HG03378 (cell line): ENCODE results near the gene MSL3B.

Experiments
- ATAC-seq: cut with Tn5 transposase; IDR thresholded peaks from one replicate; pipeline ENCODE4 v1.9.1; 2021; ENCODE audit warnings: mild to moderate bottlenecking, moderate library complexity; ENCODE audit not compliant: unreplicated experiment

The MSL3B gene

GRCh38 chr2:233835230-233836186 is 32.7 kb downstream of the MSL3B start:
- ATAC-seq: no peak

GRCh38 chr2:233833345-233833744 is 34.8 kb downstream of the MSL3B start:
- ATAC-seq: no peak

GRCh38 chr2:233832869-233833311 is 35.3 kb downstream of the MSL3B start:
- ATAC-seq: no peak

GRCh38 chr2:233832414-233832813 is 35.8 kb downstream of the MSL3B start:
- no peak for ATAC-seq

GRCh38 chr2:233831861-233832260 is 36.3 kb downstream of the MSL3B start:
- no peak for ATAC-seq

DNA sequence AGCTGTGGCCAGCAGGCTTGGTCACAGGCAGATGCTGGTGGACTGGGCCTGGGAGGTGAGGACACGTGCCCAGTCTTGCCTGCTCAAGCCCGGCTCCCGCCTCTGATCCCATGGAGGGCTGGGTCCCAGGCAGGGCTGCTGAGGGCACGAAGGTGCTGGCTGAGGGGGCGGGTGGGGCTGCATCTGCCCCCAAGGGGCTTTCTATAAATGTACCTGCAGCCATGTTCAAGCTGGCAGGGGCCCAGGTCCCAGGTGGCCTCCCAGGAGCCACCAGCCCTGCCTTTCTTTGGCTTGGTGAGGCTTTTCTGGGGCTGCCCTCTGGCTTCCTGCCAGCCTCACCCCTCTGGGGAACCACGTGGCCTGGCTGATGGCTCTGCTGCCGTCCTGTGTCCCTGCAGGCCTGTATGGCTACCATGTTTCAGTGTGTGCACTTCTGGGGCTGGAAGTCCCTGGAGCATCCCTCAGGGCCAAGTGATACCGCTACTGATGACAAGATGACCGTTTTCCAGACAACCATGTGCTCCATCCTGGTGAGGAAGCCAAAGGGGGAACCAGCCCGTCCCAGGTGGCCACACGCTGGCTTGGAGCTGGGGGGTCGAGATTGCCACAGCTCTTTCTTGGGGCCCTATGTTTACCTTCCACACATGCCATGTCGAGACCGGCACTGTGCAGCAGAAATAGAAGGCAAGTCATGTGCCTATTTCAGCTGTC is 37.0 kb downstream of the MSL3B start:
- no peak for ATAC-seq

- no peak for ATAC-seq
These were observed 37.9 kb downstream of the MSL3B start for GRCh38 chr2:233830111-233830802.

DNA sequence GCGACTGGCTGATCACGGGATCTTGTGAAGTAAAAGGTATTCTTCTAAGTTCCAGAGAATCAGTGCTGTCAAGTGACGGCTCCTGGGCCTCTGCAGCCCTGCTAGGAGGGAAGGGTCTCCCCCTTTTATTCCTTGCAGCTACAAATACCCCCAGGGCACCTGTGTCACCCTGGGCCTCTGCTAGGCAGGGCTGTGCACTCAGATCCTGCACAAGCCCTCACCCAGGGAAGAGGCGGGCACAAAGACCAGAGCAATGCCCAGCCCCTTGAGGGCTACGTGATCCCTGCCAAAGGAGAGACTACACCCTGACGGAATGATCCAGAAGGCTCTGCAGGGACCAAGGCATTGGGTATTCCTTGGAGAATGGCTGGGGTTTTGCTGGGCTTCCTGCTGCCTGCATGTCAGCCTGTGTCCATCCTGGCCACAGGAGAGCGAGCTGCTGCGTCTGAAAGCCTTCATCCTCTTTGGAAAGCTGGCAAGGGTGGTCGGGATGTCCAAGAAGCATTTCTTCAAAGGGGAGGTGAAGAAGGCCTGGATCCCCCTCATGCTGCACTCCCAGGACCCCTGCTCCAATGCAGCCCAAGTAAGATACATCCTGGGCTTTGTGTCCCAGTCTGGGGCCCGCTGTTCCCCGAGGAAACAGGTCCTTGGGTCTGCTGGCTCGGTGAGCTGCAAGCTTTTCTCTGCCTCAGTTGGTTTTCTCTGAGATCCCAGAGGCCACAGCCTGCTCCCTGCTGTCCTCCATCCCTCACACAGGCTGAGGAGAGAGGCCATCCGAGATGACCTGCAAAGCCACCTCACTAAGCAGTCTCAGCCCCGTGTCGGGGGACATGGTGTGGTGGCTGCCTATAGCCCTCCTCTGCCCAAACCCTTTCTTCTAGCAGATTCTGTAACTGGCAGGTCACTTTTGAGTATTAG is 38.7 kb downstream of the MSL3B start:
- no peak for ATAC-seq

DNA sequence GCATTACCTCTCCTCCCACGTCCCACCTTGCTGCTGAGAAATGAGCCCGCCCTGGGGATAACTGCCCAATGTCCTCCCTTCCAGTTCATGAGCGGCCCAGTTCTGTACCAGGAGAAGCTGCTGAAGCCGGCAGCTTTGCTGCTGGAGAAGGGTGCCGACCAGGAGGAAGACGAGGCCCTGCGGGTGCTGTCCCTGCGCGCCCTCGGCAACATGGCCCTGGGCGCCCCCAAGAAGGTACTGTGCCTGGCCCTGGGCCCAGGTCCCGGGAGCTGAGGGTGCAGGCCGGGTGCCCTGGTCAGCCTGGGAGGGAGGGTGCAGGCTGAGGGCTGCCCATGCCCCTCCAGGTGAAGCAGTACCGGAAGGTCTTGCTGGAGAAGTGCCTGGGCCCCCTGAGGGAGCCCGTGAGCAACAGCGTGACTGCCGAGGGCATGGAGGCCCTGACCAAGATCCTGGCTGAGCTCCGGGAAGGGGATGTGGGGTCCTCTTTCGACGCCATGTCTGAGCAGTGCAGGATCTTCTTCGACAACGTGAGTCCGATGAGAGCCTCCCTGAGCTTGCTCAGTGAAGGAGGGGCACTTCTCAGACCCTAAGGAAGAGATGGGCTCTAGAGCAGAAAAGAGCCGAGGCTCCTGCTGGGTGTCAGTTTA is 39.5 kb downstream of the MSL3B start:
- ATAC-seq: no peak

DNA sequence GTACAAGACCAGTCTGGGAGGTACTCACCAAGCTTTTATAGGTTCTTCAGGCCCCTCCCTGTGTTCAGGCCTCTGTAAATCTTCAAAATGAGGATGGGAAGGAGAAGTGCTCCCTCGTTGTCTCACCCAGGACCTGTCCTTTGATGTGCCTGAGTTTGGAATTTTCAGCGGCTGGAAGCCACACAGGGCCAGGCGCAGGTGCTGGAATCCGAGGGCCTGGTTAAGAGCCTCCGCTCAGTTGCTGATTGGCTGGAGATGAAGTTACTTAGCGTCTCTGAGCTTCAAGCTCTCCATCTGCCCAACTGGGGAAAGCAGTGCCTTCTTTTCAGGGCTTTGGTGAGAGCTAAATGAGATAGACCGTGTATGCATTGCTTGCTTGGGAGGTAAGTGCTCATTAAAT is 43.8 kb downstream of the MSL3B start:
- ATAC-seq: no peak

GRCh38 chr2:233823731-233824121 is 44.5 kb downstream of the MSL3B start:
- ATAC-seq: no peak

DNA sequence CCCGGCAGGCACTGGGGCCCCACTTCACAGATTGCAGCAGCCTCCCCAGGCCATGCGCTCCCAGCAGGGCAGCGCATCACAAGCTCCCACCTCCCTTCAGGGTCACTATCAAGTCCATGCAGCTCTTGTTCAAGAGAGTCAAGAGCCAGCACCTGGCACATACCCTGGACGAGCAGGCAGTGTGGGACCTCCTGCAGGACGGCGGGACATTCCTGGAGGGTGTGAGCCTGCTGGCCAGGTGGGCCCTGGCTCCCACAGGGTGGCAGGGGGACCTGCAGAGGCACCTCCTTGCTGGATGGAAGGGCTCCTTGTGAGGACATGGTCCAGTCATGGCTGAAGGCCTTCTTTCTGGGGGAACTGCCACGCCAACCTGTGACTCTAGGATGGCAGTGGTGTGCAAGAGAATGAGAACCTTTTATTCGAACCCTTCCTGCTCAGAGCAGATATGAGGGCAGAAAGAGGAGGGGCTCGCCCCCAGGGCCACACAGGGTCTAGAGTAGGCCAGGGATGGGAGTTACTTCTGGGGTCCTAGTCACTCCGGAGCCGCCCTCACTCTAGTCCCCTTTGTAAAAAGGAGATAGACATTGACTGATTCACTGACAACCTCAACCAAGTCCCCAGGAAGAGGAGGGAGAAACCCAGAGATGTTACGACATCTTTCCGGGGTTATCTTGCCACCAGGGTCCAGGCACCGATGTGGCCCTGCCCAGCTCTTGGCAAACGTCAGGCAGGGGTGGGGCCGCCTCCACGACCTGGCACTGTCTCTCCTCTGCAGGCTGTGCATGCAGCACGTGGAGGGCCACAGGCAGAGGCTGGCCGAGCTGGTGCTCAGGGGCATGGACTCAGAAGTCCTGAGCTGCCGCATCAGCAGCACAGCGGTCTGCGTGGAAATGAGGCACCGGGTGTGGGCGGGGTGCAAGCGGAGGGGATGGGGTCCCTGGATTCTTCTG is 45.1 kb downstream of the MSL3B start:
- ATAC-seq: no peak

- no peak for ATAC-seq
These were observed 46.0 kb downstream of the MSL3B start for GRCh38 chr2:233822101-233822771.

DNA sequence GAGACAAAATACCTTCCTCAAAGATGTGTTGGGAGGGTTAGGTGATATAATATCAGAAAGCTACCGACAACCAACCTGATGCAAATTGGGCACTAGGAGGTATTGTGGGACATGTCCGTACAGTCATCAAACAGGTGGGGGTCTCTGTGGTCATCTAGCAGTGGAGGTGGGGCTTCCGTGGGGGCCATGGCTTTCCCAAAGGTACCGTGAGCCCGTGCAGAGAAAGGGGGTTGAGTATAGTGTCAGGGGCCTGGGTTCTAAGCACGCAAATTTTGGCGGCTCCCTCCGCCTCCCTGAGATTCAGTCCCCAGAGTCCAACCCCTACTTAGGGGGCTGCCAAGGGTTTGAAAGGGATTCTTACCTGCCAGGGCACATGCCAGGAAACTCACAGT is 46.5 kb downstream of the MSL3B start:
- no peak for ATAC-seq

DNA sequence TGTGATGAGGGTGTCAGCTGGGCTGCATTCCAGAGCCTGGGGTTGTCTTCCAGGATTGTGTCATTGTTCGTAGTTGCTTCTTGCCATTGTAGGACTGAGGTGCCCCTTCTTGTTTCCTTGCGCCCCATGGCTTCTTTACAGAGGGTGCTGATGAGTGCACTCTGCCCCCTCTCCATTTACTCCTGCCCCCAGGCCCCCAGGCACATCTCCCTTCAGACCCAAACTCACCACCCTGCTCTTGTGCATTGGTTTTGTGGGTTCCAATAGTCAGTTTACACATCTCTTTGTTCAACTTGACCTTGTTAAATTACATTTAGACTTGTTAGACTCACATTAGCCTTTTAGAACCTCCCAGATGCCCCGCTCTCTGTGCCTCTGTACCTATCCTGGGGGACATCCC is 47.0 kb downstream of the MSL3B start:
- ATAC-seq: no peak

- no peak for ATAC-seq
These were observed 47.4 kb downstream of the MSL3B start for GRCh38 chr2:233820774-233821105.

DNA sequence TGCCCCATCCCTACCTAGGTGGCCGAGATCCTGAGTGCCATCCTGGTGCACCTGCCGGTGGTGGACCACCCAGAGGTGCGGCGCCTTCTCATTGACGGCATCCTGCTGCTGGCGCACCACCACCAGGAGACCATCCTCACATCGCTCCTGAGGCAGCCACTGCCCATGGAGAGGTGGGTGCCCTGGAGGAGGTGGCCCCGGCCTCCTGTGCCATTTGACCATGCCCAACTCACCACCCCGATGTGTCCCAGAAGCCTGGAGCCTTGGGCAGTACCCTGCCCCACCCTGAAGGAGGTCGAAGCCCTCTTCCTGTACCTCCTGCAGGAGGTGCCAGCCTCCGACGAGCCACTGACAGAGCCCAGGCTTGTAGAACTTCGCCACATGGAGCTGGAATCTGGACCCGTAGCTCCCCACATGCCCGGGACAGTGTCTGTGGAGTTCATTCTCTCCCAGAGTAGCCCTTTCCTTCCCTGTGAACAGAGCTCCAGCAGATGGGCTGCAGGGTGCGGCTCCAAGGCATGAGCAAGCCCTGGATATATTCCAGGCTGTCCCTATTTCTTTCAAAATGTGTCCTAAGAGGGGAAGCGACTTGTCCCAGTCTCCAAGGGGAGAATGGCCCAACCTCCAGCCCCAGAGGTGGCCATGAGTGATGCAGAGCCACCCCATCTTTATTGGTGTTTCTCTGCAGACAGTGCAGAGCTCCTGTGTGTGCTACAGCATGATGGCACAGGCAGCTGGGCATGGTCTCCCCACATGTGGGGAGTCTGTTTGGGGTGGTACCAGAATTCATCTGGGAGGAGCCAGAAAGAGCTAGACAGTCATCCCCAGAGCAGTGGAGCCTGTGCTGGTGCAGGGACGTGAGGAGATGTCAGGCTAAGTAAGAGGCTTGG is 48.1 kb downstream of the MSL3B start:
- no peak for ATAC-seq
